Panc1 (cell line): ENCODE data around the gene MAP2K3.
"Not testable (repeated sequence)": the region's sequence is repeated elsewhere in the genome, so short reads cannot be mapped to it uniquely, and the experiment has no call there.

Experiments used
- POLR2AphosphoS5 ChIP-seq: IDR thresholded peaks from 2 replicates; pipeline ENCODE4 v1.6.1; 2012; ENCODE audit warnings: mild to moderate bottlenecking, low read depth, low read length, moderate library complexity
- REST ChIP-seq, 2 experiments: IDR thresholded peaks; 2 replicates each; pipeline ENCODE4 v1.6.1; 2011 to 2012; ENCODE audit warnings: low read depth in 2 of 2, control low read depth in 1 of 2, low read length in 1 of 2, mild to moderate bottlenecking in 1 of 2, moderate library complexity in 1 of 2; ENCODE audit not compliant: insufficient read depth in 1 of 2
- SIN3A ChIP-seq: IDR thresholded peaks from 2 replicates; pipeline ENCODE4 v1.6.1; 2012; ENCODE audit warnings: low read depth, mild to moderate bottlenecking, low read length, moderate library complexity, borderline replicate concordance; ENCODE audit not compliant: insufficient read depth
- TF ChIP-seq, protein P1 (sequence below): fragments of 450-650 bp; IDR thresholded peaks from 2 replicates; pipeline ENCODE4 v1.5.1; 2017; ENCODE audit warnings: mild to moderate bottlenecking

GRCh38 chr17:21315246-21316000 lies 30.9 kb downstream of the MAP2K3 start:
- TF ChIP-seq, protein P1, sequence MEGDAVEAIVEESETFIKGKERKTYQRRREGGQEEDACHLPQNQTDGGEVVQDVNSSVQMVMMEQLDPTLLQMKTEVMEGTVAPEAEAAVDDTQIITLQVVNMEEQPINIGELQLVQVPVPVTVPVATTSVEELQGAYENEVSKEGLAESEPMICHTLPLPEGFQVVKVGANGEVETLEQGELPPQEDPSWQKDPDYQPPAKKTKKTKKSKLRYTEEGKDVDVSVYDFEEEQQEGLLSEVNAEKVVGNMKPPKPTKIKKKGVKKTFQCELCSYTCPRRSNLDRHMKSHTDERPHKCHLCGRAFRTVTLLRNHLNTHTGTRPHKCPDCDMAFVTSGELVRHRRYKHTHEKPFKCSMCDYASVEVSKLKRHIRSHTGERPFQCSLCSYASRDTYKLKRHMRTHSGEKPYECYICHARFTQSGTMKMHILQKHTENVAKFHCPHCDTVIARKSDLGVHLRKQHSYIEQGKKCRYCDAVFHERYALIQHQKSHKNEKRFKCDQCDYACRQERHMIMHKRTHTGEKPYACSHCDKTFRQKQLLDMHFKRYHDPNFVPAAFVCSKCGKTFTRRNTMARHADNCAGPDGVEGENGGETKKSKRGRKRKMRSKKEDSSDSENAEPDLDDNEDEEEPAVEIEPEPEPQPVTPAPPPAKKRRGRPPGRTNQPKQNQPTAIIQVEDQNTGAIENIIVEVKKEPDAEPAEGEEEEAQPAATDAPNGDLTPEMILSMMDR = not testable (repeated sequence)
- TF ChIP-seq SIN3A; POLR2AphosphoS5; REST (IDR thresholded peaks at IDR 0.05; ENCODE audit: insufficient read depth in 1 of 2, low read depth in 2 of 2, low read length in 1 of 2): not testable (repeated sequence)
